Measurements from ENCODE around the gene MAML1. TPM values are rescaled to one million over a fixed set of nuclear protein-coding genes. Genes with fewer than 3 reads are reported as not detected.

The MAML1 gene
- total RNA-seq, 1 experiment from 2014 or later: 42.2 TPM

DNA sequence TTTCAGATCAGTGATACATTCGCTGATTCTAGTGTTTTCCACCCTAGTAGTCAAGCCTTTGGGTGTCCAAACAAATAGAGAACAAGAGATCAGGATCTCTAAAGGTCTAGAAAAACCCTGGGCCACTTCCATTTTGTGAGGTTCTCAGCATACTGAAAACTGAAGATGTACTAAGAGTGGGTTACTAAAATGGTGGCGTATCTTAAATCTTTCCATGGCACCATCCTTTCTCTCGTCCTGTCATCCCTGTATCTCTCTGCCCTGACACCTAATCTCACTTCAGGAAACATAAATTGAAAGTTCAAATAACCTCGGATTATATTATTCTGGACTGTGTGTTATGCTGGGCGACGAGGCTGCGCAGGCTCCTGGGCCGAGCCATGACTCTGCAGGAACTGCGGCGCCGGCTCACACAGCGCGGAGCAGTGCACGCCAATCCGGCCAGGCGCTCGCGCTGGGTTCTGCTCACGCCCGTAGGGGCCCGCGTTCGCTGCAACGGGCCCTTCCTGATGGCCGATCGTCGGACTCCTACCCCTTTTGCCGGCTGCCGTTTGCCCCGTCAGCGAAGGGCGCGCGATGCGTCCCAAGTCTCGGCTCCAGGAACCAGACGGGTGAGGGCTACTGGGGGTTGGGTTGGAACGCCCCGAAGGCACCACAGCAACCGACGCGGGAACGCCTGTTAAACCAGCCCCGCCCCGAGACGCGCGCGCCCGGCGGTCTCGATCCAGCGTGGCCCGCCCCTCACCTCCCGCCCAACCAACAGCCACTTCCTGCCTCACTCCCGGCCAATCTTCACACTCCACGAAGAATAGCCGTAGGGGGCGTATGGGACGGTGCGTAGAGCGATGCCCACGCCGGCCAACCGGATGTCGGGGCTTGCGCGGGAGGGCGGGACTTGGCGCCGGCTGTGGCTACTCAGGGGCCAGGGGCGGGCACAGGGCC, 34.4 kb upstream of the MAML1 start (continued):
- TF ChIP-seq, protein P1, sequence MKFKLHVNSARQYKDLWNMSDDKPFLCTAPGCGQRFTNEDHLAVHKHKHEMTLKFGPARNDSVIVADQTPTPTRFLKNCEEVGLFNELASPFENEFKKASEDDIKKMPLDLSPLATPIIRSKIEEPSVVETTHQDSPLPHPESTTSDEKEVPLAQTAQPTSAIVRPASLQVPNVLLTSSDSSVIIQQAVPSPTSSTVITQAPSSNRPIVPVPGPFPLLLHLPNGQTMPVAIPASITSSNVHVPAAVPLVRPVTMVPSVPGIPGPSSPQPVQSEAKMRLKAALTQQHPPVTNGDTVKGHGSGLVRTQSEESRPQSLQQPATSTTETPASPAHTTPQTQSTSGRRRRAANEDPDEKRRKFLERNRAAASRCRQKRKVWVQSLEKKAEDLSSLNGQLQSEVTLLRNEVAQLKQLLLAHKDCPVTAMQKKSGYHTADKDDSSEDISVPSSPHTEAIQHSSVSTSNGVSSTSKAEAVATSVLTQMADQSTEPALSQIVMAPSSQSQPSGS (CRISPR knock-in tag; IDR thresholded peaks at IDR 0.05; ENCODE audit: borderline replicate concordance, low read depth): no peak
- TF ChIP-seq TP53 (CRISPR knock-in tag; IDR thresholded peaks at IDR 0.05) (no peak; the same call in 1 of the 2 replicates), GRHL2 (CRISPR knock-in tag; IDR thresholded peaks at IDR 0.05; ENCODE audit: insufficient replicate concordance, severe bottlenecking) (no peak), KAT7 (CRISPR knock-in tag; IDR thresholded peaks at IDR 0.05; ENCODE audit: borderline replicate concordance) (no peak), SMAD3 (CRISPR knock-in tag; IDR thresholded peaks at IDR 0.05; ENCODE audit: borderline replicate concordance) (no peak), NFYB (CRISPR knock-in tag; conservative IDR thresholded peaks at IDR 0.05; ENCODE audit: low read depth) (peak; percentile 99), GTF2I (CRISPR knock-in tag; conservative IDR thresholded peaks at IDR 0.05) (no peak), MXD4 (CRISPR knock-in tag; IDR thresholded peaks at IDR 0.05; ENCODE audit: borderline replicate concordance) (no peak), ZNF671 (CRISPR knock-in tag; IDR thresholded peaks at IDR 0.05) (no peak), ZNF317 (CRISPR knock-in tag; IDR thresholded peaks at IDR 0.05; ENCODE audit: borderline replicate concordance, low read depth) (no peak), SOX15 (CRISPR knock-in tag; IDR thresholded peaks at IDR 0.05) (no peak), EMX1 (CRISPR knock-in tag; IDR thresholded peaks at IDR 0.05) (no peak)
- TF ChIP-seq, protein P2, sequence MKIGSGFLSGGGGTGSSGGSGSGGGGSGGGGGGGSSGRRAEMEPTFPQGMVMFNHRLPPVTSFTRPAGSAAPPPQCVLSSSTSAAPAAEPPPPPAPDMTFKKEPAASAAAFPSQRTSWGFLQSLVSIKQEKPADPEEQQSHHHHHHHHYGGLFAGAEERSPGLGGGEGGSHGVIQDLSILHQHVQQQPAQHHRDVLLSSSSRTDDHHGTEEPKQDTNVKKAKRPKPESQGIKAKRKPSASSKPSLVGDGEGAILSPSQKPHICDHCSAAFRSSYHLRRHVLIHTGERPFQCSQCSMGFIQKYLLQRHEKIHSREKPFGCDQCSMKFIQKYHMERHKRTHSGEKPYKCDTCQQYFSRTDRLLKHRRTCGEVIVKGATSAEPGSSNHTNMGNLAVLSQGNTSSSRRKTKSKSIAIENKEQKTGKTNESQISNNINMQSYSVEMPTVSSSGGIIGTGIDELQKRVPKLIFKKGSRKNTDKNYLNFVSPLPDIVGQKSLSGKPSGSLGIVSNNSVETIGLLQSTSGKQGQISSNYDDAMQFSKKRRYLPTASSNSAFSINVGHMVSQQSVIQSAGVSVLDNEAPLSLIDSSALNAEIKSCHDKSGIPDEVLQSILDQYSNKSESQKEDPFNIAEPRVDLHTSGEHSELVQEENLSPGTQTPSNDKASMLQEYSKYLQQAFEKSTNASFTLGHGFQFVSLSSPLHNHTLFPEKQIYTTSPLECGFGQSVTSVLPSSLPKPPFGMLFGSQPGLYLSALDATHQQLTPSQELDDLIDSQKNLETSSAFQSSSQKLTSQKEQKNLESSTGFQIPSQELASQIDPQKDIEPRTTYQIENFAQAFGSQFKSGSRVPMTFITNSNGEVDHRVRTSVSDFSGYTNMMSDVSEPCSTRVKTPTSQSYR (CRISPR knock-in tag; IDR thresholded peaks at IDR 0.05): peak; percentile 59; the same call in 1 of the 2 replicates
- TF ChIP-seq, protein P3, sequence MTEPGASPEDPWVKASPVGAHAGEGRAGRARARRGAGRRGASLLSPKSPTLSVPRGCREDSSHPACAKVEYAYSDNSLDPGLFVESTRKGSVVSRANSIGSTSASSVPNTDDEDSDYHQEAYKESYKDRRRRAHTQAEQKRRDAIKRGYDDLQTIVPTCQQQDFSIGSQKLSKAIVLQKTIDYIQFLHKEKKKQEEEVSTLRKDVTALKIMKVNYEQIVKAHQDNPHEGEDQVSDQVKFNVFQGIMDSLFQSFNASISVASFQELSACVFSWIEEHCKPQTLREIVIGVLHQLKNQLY (CRISPR knock-in tag; IDR thresholded peaks at IDR 0.05): no peak; the same call in 1 of the 2 replicates
- TF ChIP-seq, protein P4, sequence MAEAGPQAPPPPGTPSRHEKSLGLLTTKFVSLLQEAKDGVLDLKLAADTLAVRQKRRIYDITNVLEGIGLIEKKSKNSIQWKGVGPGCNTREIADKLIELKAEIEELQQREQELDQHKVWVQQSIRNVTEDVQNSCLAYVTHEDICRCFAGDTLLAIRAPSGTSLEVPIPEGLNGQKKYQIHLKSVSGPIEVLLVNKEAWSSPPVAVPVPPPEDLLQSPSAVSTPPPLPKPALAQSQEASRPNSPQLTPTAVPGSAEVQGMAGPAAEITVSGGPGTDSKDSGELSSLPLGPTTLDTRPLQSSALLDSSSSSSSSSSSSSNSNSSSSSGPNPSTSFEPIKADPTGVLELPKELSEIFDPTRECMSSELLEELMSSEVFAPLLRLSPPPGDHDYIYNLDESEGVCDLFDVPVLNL (CRISPR knock-in tag; IDR thresholded peaks at IDR 0.05; ENCODE audit: borderline replicate concordance, low read depth): no peak
- TF ChIP-seq, protein P5, sequence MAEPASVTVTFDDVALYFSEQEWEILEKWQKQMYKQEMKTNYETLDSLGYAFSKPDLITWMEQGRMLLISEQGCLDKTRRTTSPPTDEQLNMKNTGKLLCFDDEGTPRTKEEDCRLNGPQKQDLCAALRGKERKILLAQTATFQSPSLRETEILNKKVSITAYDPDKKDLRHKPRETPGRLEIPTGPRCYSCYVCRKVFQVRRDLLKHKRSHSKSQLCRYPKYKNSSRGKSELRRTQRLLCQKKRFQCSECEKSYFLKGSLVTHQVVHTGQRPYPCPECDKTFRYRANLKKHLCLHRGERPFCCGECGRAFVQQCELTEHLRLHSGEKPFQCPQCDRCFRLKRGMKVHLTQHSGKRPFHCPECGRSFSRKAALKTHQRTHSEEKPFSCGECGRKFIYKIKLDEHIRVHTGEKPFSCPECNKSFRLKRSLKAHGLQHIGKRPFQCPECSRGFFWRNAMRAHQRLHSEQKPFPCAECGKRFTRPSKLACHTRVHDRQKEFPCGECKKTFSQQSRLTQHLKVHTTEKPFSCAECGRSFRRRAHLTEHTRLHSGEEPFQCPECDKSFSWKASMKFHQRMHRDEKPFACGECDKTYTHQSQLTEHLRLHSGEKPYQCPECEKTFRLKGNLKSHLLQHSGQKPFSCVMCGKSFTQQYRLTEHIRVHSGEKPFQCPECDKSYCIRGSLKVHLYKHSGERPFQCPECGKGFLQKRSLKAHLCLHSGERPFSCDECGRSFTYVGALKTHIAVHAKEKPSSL (CRISPR knock-in tag; conservative IDR thresholded peaks at IDR 0.05): no peak
- TF ChIP-seq, protein P6, sequence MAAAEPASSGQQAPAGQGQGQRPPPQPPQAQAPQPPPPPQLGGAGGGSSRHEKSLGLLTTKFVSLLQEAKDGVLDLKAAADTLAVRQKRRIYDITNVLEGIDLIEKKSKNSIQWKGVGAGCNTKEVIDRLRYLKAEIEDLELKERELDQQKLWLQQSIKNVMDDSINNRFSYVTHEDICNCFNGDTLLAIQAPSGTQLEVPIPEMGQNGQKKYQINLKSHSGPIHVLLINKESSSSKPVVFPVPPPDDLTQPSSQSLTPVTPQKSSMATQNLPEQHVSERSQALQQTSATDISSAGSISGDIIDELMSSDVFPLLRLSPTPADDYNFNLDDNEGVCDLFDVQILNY (CRISPR knock-in tag; IDR thresholded peaks at IDR 0.05): peak; percentile 88
- TF ChIP-seq, protein P7, sequence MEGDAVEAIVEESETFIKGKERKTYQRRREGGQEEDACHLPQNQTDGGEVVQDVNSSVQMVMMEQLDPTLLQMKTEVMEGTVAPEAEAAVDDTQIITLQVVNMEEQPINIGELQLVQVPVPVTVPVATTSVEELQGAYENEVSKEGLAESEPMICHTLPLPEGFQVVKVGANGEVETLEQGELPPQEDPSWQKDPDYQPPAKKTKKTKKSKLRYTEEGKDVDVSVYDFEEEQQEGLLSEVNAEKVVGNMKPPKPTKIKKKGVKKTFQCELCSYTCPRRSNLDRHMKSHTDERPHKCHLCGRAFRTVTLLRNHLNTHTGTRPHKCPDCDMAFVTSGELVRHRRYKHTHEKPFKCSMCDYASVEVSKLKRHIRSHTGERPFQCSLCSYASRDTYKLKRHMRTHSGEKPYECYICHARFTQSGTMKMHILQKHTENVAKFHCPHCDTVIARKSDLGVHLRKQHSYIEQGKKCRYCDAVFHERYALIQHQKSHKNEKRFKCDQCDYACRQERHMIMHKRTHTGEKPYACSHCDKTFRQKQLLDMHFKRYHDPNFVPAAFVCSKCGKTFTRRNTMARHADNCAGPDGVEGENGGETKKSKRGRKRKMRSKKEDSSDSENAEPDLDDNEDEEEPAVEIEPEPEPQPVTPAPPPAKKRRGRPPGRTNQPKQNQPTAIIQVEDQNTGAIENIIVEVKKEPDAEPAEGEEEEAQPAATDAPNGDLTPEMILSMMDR (IDR thresholded peaks at IDR 0.05): no peak
- TF ChIP-seq, protein P8, sequence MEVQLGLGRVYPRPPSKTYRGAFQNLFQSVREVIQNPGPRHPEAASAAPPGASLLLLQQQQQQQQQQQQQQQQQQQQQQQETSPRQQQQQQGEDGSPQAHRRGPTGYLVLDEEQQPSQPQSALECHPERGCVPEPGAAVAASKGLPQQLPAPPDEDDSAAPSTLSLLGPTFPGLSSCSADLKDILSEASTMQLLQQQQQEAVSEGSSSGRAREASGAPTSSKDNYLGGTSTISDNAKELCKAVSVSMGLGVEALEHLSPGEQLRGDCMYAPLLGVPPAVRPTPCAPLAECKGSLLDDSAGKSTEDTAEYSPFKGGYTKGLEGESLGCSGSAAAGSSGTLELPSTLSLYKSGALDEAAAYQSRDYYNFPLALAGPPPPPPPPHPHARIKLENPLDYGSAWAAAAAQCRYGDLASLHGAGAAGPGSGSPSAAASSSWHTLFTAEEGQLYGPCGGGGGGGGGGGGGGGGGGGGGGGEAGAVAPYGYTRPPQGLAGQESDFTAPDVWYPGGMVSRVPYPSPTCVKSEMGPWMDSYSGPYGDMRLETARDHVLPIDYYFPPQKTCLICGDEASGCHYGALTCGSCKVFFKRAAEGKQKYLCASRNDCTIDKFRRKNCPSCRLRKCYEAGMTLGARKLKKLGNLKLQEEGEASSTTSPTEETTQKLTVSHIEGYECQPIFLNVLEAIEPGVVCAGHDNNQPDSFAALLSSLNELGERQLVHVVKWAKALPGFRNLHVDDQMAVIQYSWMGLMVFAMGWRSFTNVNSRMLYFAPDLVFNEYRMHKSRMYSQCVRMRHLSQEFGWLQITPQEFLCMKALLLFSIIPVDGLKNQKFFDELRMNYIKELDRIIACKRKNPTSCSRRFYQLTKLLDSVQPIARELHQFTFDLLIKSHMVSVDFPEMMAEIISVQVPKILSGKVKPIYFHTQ (CRISPR knock-in tag; IDR thresholded peaks at IDR 0.05): no peak
- TF ChIP-seq, protein P9, sequence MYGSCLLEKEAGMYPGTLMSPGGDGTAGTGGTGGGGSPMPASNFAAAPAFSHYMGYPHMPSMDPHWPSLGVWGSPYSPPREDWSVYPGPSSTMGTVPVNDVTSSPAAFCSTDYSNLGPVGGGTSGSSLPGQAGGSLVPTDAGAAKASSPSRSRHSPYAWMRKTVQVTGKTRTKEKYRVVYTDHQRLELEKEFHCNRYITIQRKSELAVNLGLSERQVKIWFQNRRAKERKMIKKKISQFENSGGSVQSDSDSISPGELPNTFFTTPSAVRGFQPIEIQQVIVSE (CRISPR knock-in tag; IDR thresholded peaks at IDR 0.05; ENCODE audit: borderline replicate concordance): no peak

Data from WTC11 (cell line).